ENCODE data around the gene ELL. TPM values are rescaled to one million over a fixed set of nuclear protein-coding genes. Genes with fewer than 3 reads are reported as not detected.

The ELL gene
- total RNA-seq, result 7.6 and 10.9 TPM in 2 replicates

- peak within 1 kb of the TSS; percentile 98 for H3K4me3 ChIP-seq (ENCODE audit: low read depth, low read length)
- TF ChIP-seq, protein P1, sequence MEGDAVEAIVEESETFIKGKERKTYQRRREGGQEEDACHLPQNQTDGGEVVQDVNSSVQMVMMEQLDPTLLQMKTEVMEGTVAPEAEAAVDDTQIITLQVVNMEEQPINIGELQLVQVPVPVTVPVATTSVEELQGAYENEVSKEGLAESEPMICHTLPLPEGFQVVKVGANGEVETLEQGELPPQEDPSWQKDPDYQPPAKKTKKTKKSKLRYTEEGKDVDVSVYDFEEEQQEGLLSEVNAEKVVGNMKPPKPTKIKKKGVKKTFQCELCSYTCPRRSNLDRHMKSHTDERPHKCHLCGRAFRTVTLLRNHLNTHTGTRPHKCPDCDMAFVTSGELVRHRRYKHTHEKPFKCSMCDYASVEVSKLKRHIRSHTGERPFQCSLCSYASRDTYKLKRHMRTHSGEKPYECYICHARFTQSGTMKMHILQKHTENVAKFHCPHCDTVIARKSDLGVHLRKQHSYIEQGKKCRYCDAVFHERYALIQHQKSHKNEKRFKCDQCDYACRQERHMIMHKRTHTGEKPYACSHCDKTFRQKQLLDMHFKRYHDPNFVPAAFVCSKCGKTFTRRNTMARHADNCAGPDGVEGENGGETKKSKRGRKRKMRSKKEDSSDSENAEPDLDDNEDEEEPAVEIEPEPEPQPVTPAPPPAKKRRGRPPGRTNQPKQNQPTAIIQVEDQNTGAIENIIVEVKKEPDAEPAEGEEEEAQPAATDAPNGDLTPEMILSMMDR (conservative IDR thresholded peaks at IDR 0.05; ENCODE audit: low read depth, low read length), result no peak
Measured at GRCh38 chr19:18521692-18522123, at the start of gene ELL. TSS of gene ELL (minus strand) at chr19:18522070. CDS start at chr19:18522055, 15 bp downstream.

GRCh38 chr19:18568367-18568766 lies 46.5 kb upstream of the ELL start:
- TF ChIP-seq, protein P1 (conservative IDR thresholded peaks at IDR 0.05; ENCODE audit: low read depth, low read length), result no peak
- DNase-seq (ENCODE audit: low read depth), result no peak
- H3K4me3 ChIP-seq (ENCODE audit: low read depth, low read length), result no peak overlapping the region

More at GRCh38 chr19:18521692-18522123, at the start of gene ELL:
- DNase-seq (ENCODE audit: low read depth), result no peak

- no peak overlapping the region for H3K4me3 ChIP-seq (ENCODE audit: low read depth, low read length)
- DNase-seq (ENCODE audit: low read depth), result no peak
- TF ChIP-seq, protein P1 (conservative IDR thresholded peaks at IDR 0.05; ENCODE audit: low read depth, low read length), result no peak
Measured at GRCh38 chr19:18566953-18567352, 45.1 kb upstream of the ELL start.

- TF ChIP-seq, protein P1 (conservative IDR thresholded peaks at IDR 0.05; ENCODE audit: low read depth, low read length), result no peak
- H3K4me3 ChIP-seq (ENCODE audit: low read depth, low read length), result no peak overlapping the region
- no peak for DNase-seq (ENCODE audit: low read depth)
Measured at GRCh38 chr19:18562086-18562485, 40.2 kb upstream of the ELL start.

DNA sequence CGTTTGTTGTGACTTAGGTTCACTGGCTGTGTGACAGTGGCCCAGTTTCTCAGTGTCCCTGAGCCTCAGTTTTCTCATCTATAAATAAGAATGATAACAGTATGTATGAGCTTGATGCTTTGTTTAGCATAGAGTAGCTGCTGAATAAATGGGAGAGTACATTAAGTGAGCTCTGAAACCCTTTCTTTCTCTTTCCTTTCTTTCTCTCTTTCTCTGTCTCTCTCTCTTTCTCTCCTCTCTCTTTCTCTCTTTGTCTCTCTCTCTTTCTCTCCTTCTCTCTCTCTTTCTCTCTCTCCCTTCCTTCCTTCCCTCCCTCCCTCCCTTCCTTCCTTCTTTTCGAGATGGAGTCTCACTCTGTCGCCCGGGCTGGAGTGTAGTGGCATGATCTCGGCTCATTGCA lies 37.8 kb upstream of the ELL start:
- no peak for DNase-seq (ENCODE audit: low read depth)
- TF ChIP-seq, protein P1 (conservative IDR thresholded peaks at IDR 0.05; ENCODE audit: low read depth, low read length), result no peak
- no peak overlapping the region for H3K4me3 ChIP-seq (ENCODE audit: low read depth, low read length)

- peak overlapping the region; percentile 82 for H3K4me3 ChIP-seq (ENCODE audit: low read depth, low read length)
- TF ChIP-seq, protein P1 (conservative IDR thresholded peaks at IDR 0.05; ENCODE audit: low read depth, low read length), result no peak
- no peak for DNase-seq (ENCODE audit: low read depth)
Measured at GRCh38 chr19:18558604-18559003, 36.7 kb upstream of the ELL start.

DNA sequence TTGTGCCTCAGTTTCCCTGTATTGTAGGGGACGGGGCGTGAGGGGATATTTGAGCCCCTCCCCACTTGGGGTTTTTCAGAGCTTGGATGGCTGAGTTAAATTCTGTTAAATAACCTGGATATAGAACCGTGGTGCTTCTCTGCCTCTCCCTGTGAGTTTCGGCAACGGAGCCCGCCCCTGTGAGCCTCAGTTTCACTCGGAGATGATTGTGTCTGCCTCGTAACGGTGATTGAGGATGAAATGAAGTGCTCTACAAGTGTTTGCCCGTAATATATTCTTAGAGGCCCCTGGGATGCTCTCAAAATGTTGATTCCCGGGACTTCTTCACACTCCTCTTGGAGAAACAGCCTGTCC lies 36.3 kb upstream of the ELL start:
- no peak for DNase-seq (ENCODE audit: low read depth)
- peak overlapping the region; percentile 82 for H3K4me3 ChIP-seq (ENCODE audit: low read depth, low read length)
- TF ChIP-seq, protein P1 (conservative IDR thresholded peaks at IDR 0.05; ENCODE audit: low read depth, low read length), result no peak

All from epithelial cell of proximal tubule (primary cell).